ENCODE measurements around the gene ELF2.

The ELF2 gene

GRCh38 chr4:139188648-139189416 is 11.8 kb upstream of the ELF2 start:
- no peak overlapping the region for H3K27ac ChIP-seq (ENCODE audit: low read length)
- H3K9me3 ChIP-seq (ENCODE audit: insufficient read depth, low read length, severe bottlenecking): no peaks in the 10 kb centered on the region
- peak overlapping the region; percentile 39; the same call in 1 of the 2 replicates for H2AFZ ChIP-seq (ENCODE audit: low read depth, low read length)
- H3K27me3 ChIP-seq (ENCODE audit: insufficient read depth, low read length, poor library complexity): no peaks in the 10 kb centered on the region
- TF ChIP-seq, protein P1, sequence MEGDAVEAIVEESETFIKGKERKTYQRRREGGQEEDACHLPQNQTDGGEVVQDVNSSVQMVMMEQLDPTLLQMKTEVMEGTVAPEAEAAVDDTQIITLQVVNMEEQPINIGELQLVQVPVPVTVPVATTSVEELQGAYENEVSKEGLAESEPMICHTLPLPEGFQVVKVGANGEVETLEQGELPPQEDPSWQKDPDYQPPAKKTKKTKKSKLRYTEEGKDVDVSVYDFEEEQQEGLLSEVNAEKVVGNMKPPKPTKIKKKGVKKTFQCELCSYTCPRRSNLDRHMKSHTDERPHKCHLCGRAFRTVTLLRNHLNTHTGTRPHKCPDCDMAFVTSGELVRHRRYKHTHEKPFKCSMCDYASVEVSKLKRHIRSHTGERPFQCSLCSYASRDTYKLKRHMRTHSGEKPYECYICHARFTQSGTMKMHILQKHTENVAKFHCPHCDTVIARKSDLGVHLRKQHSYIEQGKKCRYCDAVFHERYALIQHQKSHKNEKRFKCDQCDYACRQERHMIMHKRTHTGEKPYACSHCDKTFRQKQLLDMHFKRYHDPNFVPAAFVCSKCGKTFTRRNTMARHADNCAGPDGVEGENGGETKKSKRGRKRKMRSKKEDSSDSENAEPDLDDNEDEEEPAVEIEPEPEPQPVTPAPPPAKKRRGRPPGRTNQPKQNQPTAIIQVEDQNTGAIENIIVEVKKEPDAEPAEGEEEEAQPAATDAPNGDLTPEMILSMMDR (IDR thresholded peaks at IDR 0.05; ENCODE audit: borderline replicate concordance, extremely low read depth, low read length, poor library complexity, severe bottlenecking): no peak
- H3K4me3 ChIP-seq (ENCODE audit: low read depth in 1 of 2, low read length in 2 of 2): no peak overlapping the region
- no peaks in the 10 kb centered on the region for H3K36me3 ChIP-seq (ENCODE audit: insufficient read depth, low read length)
- no peaks in the 10 kb centered on the region for H3K4me1 ChIP-seq (ENCODE audit: insufficient read depth, low read length)
- no peaks in the 10 kb centered on the region for H3K79me2 ChIP-seq (ENCODE audit: insufficient read depth, low read length)
- ATAC-seq (ENCODE audit: insufficient read depth, low read depth) (peak; percentile 42; the same call in 2 of the 3 replicates), DNase-seq (no peak)
- H3K9ac ChIP-seq (ENCODE audit: low read depth, low read length): no peak overlapping the region
- H3K4me2 ChIP-seq (ENCODE audit: insufficient read depth, low read length): no peak overlapping the region
- H4K20me1 ChIP-seq (ENCODE audit: insufficient read depth, low read length): no peaks in the 10 kb centered on the region

DNA sequence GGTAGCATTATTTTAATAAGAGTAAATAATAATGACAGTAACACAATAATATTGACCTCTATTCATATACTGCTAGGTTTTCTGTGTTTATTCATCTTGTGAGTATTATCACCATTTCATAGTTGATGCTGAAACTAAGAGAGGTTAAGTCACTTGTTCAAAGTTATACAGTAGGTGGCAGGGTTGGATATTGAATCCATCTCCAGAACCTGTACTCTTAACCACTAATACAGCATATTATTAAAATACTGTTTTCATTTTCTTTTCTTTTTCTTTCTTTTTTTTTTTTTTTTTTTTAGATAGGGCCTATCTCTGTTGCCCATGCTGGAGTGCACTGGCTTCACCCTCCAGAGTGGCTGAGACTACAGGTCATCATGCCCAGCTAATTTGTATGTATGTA is 7.1 kb upstream of the ELF2 start:
- Histone ChIP-seq H3K9me3 (ENCODE audit: insufficient read depth, low read length, severe bottlenecking) (no peaks in the 10 kb centered on the region), H3K27ac (ENCODE audit: low read length) (no peak overlapping the region), H3K27me3 (ENCODE audit: insufficient read depth, low read length, poor library complexity) (no peaks in the 10 kb centered on the region), H4K20me1 (ENCODE audit: insufficient read depth, low read length) (no peaks in the 10 kb centered on the region), H3K36me3 (ENCODE audit: insufficient read depth, low read length) (no peaks in the 10 kb centered on the region), H2AFZ (ENCODE audit: low read depth, low read length) (no peak overlapping the region), H3K4me1 (ENCODE audit: insufficient read depth, low read length) (no peaks in the 10 kb centered on the region; the same call in 1 of the 2 replicates), H3K79me2 (ENCODE audit: insufficient read depth, low read length) (no peaks in the 10 kb centered on the region), H3K4me2 (ENCODE audit: insufficient read depth, low read length) (no peak overlapping the region), H3K4me3 (ENCODE audit: low read depth in 1 of 2, low read length in 2 of 2) (no peak overlapping the region), H3K9ac (ENCODE audit: low read depth, low read length) (no peak overlapping the region)
- TF ChIP-seq, protein P1 (IDR thresholded peaks at IDR 0.05; ENCODE audit: borderline replicate concordance, extremely low read depth, low read length, poor library complexity, severe bottlenecking): peak; percentile 48
- no peak for TF ChIP-seq EZH2 (IDR thresholded peaks at IDR 0.05; ENCODE audit: borderline replicate concordance, low read depth, low read length, severe bottlenecking)
- ATAC-seq (ENCODE audit: insufficient read depth, low read depth) (peak; percentile 68; the same call in 2 of the 3 replicates), DNase-seq (no peak)

DNA sequence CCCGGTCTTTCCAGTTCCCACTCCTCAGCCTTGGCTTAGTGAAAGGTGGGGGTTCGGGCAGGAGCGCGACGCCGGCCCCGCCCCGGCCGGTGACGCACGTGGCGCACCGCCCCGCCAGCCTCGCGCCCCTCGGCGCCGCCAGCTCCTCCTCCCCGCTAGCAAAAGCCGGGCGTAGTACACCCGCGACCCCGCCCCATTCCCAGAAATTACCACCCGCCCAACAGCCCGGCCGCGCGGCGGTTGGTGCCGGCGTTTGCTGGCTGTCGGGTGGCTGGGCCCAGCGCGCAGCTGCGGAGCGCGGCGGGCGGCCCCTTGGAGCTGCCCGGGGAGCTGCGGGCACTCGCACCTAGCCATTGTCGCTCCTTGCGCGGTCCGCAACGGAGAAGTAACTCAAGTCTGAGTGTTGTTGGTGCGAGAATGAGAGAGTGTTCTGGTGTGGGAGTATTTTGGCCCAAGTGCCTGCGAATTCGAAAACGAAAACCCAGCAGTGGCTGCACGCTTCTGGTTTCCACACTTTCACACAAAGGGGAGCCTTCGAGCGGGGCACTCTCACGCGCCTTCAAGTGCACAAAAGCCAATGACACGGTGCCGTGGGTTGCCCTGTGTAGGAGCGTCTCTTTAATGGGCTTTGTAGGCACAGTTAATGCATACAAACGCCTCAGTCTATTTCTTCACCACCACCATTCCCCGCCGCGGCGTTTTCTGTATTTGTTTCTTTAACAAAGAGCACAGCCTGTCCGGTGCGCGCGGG is 1.0 kb upstream of the ELF2 start:
- Histone ChIP-seq H3K36me3 (ENCODE audit: insufficient read depth, low read length) (no peaks in the 10 kb centered on the region; the same call in 1 of the 2 replicates), H3K4me2 (ENCODE audit: insufficient read depth, low read length) (peak overlapping the region; percentile 93), H3K9ac (ENCODE audit: low read depth, low read length) (peak overlapping the region; percentile 69), H3K4me1 (ENCODE audit: insufficient read depth, low read length) (peaks cover 29% of the 10 kb centered on the region), H2AFZ (ENCODE audit: low read depth, low read length) (peak overlapping the region; percentile 88), H3K4me3 (ENCODE audit: low read depth in 1 of 2, low read length in 2 of 2) (peak overlapping the region; percentile 58 to 74; a peak in 3 of 4 replicates), H3K27me3 (ENCODE audit: insufficient read depth, low read length, poor library complexity) (no peaks in the 10 kb centered on the region), H3K79me2 (ENCODE audit: insufficient read depth, low read length) (peaks cover 36% of the 10 kb centered on the region), H3K27ac (ENCODE audit: low read length) (peak overlapping the region; percentile 88), H4K20me1 (ENCODE audit: insufficient read depth, low read length) (peaks cover 17% of the 10 kb centered on the region), H3K9me3 (ENCODE audit: insufficient read depth, low read length, severe bottlenecking) (no peaks in the 10 kb centered on the region)
- DNase-seq: peak; percentile 96
- TF ChIP-seq EZH2 (IDR thresholded peaks at IDR 0.05; ENCODE audit: borderline replicate concordance, low read depth, low read length, severe bottlenecking): no peak
- TF ChIP-seq, protein P1 (IDR thresholded peaks at IDR 0.05; ENCODE audit: borderline replicate concordance, extremely low read depth, low read length, poor library complexity, severe bottlenecking): no peak
- ATAC-seq (ENCODE audit: insufficient read depth, low read depth): peak; percentile 76

Measured in DND-41 (cell line).